Cardiac septum (tissue), 1 donor: Measurements from ENCODE around the gene PIGQ. TPM values are rescaled to one million over a fixed set of nuclear protein-coding genes. Genes with fewer than 3 reads are reported as not detected.

Experiments used
- DNase-seq: peaks from one replicate; pipeline ENCODE4 v3.0.0-alpha.2; 2020; ENCODE audit warnings: low spot score
- intact Hi-C: fragments of 100-400 bp; cut with DNase I; formaldehyde crosslinking; loops from one replicate; pipeline ENCODE4 v1.14.0; 2022
- long read RNA-seq: library from polyadenylated mRNA; unstranded; transcript quantifications from one replicate; pipeline ENCODE4 v2.0.0, GENCODE V29; 2021
- total RNA-seq: library from RNA; stranded (reverse); fragmentation: NEBNext Ultra II Directional; extraction: Animal tissue kit (Norgen Biotek cat#: 25700); gene quantifications from one replicate; pipeline ENCODE4 v1.2.1, GENCODE V29; 2021
- donor health status: DM: no; HTN: no; CAD: no.

PIGQ gene
- total RNA-seq, result 25.5 TPM
- long read RNA-seq, transcript PIGQ-203 (11 exons, 3,006 nt), result major isoform, 9 of 49 reads
- long read RNA-seq, transcript PIGQ-201 (10 exons, 2,846 nt), result minor isoform, 6 of 49 reads
- long read RNA-seq, partial matches to known transcripts, result 18 of 49 reads
- long read RNA-seq, other reads (novel, unspliced or antisense), result 8 of 49 reads

DNA sequence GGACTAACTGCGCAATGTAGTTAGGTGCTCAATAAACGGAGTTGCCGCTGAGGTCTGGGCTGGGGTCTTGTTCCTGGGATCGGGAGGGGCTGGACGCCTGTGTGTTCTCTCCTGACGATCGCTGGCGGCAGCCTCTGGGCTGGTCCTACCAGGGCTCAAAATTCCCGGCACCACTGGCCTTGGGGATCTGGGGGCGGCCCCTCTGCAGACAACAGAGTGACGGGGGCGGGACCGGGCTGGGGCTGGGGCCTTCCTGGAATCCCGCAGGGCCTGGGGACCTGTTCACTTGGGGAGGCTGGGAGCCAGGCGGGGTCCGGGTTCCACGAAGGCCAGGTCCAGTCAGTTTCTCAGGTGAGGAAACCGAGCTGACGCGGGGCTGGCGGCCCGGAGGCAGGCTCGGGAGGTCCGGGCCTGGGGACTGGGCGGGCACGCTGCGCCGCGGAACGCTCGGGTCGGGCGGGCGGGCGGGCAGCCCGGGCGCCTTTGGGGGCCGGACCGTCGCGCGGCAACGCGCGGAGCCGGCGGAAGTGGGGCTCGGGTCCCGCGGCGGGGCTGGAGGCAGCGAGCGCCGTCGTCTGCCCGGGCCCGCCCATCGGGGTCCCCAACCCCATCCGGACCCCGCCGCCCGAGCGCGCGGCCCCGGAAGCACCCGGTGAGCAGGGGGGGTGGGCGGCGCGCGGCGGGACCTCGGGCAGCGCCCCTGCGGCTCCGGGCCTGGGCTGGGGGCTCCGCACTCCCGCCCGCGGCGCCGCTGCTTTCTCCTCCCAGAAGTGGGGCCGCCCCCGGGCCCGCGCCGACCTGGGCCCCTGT lies at the start of gene PIGQ:
TSS of gene PIGQ (plus strand) at position 524 of the 810 bp plus-strand sequence. CDS start 4,107 bp downstream, outside the sequence.
- intact Hi-C loops, result no loop called here
- DNase-seq, result peak; percentile 89

DNA sequence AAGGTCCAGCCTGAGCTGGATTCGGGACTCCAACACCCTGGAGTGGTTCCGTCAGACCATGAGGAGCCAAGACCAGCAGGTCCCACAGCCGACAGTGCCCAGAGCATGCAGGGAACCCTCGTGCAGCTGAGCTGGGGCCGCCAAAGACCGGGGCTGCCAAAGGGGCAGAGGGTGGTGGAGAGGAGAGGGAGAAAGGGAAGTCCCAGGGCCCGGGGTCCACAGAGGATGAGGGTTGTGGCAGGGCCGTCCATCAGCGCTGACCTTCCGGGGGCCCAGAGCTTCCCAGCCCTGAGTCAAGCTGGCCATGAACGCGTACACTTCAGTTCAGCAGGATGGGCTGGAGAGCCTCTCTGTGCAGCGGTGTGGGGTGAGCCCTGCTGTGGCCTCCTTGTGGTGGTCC lies 48.9 kb upstream of the PIGQ start:
- no peak for DNase-seq
- intact Hi-C loops, result no loop called here

DNA sequence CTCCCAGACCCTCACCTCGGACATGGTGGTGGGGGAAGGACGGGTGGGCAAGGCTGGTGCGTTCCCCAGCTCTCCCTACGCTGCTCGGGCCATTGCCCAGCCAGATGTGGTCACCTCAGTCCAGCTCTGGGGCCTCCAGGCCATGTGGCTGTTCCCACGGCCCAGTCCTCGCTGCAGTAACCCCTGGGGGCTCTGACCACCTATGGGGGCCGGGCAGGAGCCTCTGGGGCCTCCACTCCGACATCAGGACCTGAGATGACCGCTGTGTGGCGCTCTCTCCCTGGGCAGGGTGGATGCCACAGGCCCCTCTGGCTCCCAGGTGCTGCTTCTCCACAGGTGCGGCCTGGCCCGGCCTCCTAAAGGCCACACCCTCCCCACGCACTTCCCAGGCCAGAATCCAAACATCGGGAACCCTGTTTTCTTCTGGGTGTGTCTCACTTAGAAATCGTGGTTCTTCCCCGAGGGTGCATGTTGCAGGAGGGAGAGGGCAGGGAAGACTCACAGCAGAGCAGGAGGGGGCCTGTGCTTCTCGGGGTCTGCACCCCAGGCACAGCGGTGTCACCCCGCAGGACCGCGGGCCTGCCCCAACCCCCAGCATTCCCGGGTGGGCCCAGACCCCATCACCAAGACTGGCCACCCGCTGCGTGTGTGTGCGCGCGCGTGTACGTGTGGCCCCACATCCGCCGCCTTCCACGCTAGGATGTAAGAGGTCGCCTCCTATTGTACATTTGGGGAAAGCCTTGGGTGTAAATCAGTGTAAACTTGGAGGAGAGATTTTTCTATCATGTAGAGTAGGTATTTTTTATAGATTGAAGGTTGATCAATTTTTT lies 48.2 kb upstream of the PIGQ start:
- intact Hi-C loops, result no loop called here
- DNase-seq, result no peak

DNA sequence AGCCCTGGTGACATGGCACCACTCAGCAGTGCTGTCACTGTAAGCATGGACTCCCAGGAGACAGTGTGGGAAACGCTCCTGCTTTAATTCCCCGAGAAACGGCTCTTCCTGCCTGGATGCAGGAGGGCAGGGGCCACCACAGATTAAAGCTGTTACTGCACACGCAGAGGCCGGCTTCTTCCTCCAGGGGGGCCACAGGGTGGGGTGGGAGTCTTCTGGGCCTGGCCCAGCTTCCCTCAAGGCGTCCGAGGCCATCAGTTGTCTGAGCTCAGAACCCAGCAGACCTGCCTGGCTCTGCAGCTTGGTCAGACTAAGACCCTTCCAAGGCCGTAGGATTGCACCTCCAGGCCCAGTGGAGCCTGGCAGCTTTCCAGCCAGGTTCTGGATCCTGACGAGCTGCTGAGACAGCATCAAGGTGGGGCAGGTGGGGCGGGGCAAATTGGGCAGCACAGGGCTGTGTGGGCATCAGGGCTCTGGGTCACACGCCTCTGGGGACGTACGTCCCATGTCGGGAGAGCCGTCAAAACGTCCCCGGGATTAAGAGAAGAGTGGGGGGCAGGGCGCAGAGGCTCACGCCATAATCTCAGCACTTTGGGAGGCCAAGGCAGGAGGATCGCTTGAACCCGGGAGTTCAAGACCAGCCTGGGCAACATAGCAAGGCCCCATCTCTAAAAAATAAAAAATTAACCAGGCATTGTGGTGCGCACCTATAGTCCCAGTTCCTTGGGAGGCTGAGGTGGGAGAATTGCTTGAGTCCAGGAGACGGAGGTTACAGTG lies 47.3 kb upstream of the PIGQ start:
- intact Hi-C loops, result no loop called here
- DNase-seq, result no peak

DNA sequence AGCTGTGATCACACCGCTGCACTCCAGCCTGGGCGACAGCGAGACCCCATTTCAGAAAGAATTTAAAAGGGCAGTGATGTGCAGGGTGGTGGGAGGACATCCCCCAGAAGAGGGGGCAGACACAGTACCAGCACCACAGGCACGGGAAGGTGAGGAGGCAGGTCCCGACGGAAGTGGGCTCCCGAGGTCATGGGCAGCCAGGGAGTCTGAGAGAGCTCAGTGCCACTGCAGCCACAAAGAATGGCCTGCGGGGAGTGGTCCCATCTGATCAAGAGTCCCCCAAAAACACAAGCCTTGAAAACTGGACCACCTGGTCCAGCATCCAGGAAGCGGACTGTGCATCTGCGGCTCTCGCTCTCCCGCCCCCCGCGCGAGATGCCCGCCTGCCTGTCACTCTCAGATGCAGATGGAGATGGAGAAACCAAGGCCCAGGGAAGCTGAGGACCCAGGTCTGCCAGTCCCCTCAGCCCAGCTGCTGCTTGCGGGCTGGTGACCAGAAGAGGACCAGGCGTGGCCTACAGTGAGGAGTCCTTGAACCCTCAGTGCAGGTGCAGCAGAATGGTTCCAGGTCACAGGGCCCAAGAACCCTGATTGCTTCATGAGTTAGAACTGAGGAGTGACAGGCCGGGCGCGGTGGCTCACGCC lies 46.5 kb upstream of the PIGQ start:
- DNase-seq, result no peak
- intact Hi-C loops, result no loop called here

DNA sequence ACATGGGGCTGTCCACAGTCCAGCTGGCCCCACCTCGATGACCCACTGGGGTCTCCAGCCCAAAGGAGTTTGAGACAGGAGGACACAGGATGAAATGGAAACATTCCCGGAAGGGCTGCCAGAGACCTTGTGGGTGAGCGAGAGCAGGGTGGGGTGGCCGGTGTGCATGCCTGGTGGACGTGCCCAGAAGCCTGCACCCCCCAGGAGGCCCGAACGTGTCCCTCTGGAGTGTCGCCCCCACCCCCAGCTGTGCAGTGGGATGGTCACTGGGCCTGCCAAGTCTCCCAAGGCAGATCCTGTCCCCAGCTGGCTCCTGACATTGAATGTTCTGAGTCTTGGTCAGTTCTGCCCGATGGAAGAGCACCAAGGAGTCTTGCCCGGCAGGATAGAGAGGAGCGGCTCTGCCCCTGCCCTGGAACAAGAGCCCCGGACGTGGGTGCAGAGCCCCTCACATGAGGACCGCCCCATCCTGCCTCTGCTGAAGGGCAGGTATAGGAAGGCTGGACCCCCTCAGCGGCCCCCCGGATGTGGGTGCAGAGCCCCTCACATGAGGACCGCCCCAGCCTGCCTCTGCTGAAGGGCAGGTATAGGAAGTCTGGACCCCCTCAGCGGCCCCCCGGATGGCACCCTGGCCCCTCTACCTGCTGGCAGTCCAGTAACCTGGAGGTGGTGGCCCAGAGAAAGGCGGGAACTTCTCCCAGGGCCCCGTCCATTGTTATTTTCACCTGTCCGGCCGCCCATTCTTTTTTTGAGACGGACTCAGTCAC lies 45.3 kb upstream of the PIGQ start:
- no peak for DNase-seq
- intact Hi-C loops, result no loop called here

DNA sequence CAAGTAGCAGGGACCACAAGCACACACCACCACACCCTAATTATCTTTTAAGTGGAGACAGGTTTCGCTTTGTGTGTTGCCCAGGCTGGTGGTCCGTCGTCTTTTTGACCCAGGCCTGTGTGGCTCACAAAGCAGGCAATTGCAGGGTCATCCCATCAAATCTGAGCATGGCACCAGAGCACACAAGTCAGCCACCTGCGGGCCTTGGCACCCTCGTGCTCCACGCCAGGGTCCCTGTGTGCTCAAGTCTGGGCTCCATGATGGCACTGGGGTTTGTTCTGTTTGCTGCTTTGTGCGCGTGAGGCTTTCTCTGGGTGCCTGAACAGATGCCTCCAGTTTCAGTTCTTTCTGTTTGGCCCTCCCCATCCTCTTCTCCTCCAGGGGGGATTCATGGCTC lies 44.6 kb upstream of the PIGQ start:
- DNase-seq, result no peak
- intact Hi-C loops, result no loop called here

DNA sequence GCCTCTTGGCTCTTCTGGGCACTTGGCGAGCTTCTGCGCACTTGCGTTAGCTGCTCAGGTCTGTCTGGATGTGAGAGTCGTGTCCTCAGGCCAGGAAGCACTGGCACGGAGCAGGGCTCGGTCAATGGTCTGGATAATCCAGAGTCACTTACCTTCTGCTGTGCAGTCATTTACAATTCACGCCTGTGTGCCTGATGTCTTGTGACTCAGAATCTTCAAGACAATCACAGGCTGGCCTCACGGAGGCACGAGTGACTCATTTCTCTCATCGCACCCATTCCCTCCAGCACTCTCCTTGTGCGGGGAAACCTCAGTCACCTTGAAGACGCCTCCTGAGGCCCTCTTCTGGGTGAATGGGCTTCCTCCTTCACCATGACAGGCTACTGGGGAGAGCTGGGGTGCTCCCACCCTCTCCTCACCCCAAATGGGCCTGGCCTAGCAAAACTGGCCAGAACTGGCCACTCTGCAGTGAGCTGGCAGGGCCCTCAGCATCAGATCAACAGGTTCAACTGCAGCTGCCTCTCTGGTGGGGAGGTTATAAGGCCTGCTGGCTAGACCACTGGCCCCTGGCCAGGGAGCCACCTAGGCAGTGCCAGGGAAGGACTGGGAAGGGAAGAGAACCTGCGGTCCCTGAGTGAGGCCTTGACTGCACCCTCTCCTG lies 44.1 kb upstream of the PIGQ start:
- no peak for DNase-seq
- intact Hi-C loops, result no loop called here

DNA sequence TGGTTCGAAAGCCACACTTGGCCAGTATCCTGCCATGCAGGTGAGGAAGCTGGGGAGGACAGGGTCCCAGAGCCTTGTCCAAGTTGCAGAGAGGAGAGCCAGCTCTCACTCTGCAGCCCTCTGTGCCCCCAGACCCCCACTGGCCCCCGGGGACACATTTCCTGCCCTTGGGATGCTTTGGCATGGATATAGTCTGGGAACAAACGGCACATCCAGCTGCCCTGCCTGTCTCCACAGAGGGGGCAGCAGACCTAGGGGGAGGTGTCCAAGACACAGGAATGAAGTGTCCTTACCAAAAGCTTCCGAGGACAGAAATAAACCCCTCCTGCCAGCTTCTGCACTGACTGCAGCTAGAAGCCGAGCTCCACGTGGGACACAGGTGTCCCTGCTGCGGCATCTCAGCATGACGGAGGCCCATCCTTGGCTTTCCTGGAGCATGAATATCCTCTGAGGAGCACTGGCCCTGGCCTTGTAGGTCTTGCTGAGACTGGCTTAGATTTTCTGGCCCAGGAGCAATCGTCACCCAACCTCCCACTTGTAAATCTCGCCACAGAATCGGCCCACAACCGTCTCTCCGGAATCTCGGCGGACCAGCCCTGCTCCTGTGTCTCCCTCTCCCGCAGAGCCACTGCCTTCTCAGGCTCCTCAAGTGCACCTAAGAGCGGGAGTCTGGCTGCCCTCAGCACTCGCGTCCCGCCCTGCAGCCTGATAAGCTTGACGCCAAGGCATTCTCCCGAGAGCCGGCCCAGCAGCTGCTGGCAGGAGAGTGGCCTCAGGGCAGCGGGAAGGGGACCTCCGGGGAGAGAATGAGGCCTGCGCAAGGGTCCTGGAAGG lies 43.4 kb upstream of the PIGQ start:
- no peak for DNase-seq
- intact Hi-C loops, result no loop called here

DNA sequence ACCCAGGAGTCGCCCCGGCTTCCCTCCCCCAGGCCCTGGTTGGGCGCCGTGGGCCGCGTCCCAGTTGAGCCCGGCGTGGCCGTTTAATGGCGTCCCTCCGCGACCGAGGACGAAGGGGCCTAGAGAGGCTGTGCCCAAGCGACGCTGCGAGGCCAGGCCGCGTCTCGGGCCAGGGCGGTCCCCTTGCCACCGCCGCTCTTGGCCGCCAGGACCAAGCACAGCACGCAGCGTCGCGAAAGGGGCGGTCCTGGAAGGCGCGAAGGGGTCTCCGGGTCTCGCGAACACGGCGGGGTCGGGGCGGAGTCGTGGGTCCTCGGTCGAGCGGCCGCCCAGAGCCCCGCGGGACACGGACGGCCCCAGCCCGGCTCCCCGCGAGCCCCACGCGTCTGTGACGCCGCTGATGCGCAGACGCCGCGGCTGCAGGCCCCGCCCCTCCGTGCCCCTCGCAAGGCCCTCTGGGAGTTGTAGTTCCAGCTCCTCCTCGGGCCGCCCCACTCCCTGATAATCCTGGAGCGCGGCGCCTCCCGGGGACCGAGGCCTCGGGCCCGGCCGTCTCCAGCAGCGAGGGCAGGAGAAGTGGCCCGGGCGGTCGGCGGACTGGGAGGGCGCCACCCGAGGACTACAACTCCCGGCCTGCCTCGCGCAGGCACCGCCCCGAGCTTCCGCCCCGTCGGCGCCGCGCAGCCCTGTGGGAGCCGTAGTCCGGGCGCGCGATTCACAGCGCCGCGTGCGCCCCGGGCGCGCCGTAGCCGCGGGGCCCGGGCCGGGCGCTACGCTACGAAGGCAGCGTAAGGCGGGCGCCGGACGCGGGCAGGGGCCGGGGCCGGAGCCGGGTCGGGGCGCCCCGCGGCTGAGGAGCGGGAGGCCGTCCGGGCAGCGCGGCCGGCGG lies 42.5 kb upstream of the PIGQ start, which contains the start of gene CAPN15:
TSS of gene CAPN15 (plus strand) at position 698 of the 889 bp plus-strand sequence. CDS start 19,127 bp downstream, outside the sequence.
- intact Hi-C loops, result no loop called here

DNA sequence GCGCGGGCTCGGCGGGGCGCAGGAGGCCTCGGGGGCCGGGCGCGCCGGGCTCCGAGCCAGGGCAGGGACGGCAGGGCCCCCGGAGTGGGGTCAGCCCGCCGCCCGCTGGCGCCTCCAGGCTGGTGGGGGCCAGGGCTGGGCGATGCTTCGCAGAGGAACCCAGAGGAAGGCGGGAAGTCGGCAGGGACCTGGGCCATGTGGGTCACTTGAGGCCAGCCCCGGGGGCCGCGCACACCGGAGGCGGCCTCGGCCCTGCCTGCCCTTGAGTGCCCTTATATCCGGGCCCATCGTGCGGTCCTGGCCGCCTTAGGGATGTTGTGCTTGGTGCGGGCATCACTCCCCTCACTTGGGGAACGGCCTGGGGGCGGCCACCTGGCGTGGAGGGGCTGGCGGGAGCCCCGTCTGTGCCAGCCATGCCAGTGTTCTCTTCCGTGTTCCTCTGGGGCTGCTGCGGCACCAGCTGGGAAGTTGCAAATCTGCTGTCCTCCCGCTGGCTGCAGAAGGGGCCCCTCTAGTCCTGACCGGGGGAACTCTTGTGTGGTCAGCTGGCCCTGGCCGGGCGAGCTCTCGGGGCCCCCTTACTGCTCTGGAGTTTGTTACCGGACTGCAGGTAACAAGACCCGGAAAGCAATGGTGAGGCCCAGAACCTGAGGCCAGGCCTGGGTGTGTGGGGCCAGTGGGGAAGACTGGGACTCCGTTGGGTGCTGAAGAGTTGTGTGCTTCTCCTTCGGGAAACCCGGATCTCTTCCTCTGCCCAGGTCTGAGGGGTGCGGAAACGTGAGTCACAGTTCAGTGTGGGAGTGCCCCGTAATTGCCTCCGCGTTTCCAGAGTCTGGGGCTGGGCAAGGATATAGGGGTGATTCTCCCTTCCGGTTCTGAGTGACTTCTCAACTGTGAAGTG lies 41.4 kb upstream of the PIGQ start:
- intact Hi-C loops, result no loop called here
- DNase-seq, result no peak

More for the DNA sequence above, 42.5 kb upstream of the PIGQ start, which contains the start of gene CAPN15:
- peak; percentile 94 for DNase-seq

DNA sequence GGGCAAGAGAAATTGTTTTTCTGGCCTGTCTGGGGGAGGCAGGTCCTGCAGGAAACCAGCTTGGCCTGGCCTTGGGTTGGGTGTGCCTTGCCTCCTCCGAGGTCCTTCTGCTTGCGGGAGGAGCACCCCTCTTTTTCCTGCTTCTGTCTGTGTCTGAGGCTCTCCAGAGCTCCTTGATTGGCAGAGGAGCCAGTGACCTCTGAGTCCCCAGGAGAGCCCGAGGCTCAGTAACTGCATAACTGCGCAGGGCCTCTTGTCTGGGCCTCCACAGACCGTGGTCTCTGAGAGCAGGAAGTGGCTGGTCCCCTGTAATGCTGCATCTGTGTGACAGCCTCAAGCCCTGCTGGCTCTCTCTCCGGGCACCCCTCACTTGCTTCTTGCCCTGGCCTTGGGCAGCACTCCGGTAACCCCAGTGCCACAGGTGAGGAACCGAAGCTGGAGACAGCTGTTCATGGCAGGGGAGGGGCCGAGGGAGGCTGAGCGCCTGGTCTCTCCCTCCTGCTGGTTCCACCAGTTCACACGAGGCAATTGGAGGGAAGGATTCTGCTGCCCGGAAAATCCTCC lies 40.7 kb upstream of the PIGQ start:
- DNase-seq, result no peak
- intact Hi-C loops, result no loop called here

DNA sequence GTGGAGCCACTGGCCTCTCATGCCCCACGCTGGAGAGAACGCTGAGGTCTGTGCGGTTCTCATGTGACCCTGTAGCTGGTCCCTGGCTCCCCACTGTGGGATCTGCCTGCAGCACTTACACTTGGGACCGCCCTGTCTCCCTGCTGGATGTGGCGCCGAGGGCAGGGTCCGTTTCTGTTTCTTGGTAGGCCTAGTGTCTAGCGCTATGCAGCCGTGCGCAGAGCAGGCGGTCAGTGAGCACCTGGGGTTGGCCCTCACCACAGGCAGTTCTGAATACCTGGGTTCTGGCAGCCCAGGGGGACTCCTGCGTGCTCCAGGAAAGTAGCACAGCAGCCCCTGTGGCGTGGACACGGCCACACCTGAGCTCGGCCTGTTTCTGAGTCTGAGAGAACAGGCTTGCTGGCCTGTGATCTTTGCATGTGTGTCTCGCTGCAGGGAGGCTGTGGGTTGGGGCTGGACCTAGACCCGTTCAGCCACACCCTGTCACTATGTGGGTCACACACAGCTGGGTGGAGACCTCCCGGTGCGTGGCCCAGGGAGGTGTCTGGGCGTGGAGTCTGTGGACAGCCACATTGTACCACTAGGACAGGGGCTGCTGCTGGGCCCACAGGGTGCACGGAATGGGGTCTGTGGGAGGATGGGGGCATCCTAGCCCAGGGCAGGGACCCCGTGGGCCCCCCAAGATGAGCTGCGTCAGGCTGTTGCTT lies 39.5 kb upstream of the PIGQ start:
- intact Hi-C loops, result no loop called here

DNA sequence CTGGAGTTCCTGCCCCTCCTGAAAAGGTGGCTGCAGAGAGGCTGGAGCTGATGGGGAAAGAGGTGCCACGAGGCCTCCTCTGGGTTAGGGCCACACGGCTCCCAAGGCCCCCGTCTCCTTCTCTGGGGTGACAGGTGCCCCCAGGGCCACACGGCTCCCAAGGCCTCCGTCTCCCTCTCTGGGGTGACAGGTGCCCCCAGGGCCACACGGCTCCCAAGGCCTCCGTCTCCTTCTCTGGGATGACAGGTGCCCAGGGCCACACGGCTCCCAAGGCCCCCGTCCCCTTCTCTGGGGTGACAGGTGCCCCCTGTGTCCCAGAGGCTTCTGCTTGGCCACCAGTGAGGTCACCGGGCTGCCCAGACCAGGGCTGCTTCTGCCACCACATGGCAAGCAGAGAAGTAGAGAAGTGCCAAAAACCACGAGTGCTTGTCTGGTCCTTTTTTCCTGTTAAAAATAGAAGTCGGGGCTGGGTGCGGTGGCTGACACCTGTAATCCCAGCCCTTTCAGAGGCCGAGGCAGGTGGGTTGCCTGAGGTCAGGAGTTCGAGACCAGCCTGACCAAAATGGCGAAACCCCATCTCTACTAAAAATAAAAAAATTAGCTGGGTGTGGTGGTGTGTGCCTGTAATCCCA lies 38.2 kb upstream of the PIGQ start:
- DNase-seq, result no peak
- intact Hi-C loops, result no loop called here

More for the DNA sequence above, 39.5 kb upstream of the PIGQ start:
- no peak for DNase-seq
